Activated naive CD4-positive, alpha-beta T cell treated with anti-CD3 and anti-CD28 coated beads, Interleukin-2, amount 50 U/mL, for 24 hours (primary cell): ENCODE measurements around the gene NKX3-2.

Experiments
- H3K27ac Mint-ChIP-seq: one replicate; pipeline ENCODE4 v1.8.0; 2021; ENCODE audit warnings: mild to moderate bottlenecking, mixed read lengths
- H3K27me3 Mint-ChIP-seq: one replicate; pipeline ENCODE4 v1.8.0; 2021; ENCODE audit warnings: mixed read lengths
- H3K36me3 Mint-ChIP-seq: one replicate; pipeline ENCODE4 v1.8.0; 2021; ENCODE audit warnings: mixed read lengths
- H3K4me1 Mint-ChIP-seq: one replicate; pipeline ENCODE4 v1.8.0; 2021; ENCODE audit warnings: mixed read lengths
- H3K4me3 Mint-ChIP-seq: one replicate; pipeline ENCODE4 v1.8.0; 2021; ENCODE audit warnings: mild to moderate bottlenecking, mixed read lengths
- H3K9me3 Mint-ChIP-seq: one replicate; pipeline ENCODE4 v1.8.0; 2021; ENCODE audit warnings: mixed read lengths

NKX3-2 gene

DNA sequence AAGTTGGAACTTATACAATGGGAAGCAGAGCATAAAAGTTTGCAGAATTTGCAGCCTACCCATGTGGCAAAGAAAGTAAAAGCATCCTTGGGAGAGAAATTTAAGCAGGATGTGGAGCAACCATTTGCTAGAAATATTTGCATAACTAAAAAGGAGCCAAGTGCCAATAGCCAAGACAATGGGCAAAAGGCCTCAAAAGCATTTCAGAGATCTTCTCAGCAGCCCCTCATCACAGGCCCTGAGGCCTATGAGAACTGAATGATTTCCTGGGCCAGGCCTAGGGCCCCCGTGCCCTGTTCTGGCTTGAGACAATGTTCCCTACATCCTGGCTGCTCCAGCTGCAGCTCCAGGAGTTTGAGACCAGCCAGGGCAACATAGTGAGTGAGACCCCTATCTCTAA, 34.9 kb downstream of the NKX3-2 start:
- no peaks in the 10 kb centered on the region for H3K36me3 Mint-ChIP-seq
- H3K27ac Mint-ChIP-seq: no peak overlapping the region
- no peaks in the 10 kb centered on the region for H3K9me3 Mint-ChIP-seq
- H3K27me3 Mint-ChIP-seq: peaks cover 17% of the 10 kb centered on the region
- no peak overlapping the region for H3K4me3 Mint-ChIP-seq
- no peaks in the 10 kb centered on the region for H3K4me1 Mint-ChIP-seq

DNA sequence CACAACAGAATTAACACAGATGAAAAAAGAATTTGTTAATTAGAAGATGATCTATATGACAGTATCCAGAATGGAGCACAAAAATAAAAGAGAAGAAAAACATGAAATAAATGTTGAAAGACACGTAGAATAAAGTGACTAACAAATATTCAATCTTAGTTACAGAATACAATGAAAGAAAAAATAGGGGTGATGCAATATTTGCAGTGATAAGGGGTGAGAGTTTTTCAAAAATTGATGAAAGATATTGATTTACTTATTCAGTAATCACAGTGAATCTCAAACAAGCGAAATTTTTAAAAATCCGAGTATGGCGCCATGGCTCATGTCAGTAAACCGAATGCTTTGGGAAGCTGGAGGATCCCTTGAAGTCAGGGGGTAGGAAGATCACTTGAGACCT, 39.9 kb downstream of the NKX3-2 start:
- Mint-ChIP-seq H3K9me3 (no peaks in the 10 kb centered on the region), H3K27ac (no peak overlapping the region), H3K27me3 (peaks cover 8% of the 10 kb centered on the region), H3K36me3 (no peaks in the 10 kb centered on the region), H3K4me3 (no peak overlapping the region), H3K4me1 (no peaks in the 10 kb centered on the region)

DNA sequence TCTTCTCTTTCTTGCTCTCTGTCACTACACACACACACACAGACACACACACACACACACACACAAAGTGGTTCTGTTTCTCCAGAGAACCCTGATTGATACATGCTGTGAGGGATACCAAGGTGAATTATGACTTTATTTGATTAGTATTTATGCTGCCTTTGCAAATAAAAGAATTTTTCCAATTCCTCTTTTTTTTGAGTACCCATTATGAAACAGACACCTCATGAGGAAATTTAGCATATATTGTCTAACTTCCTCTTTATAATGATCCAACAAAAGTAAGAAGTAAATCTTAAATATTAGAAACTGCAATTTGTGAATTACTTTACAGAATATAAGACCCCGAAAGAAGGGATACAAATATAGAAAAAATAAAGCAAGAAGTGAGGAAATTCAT, 45.8 kb downstream of the NKX3-2 start:
- Mint-ChIP-seq H3K27ac (no peak overlapping the region), H3K9me3 (no peaks in the 10 kb centered on the region), H3K27me3 (peaks cover 28% of the 10 kb centered on the region), H3K4me1 (no peaks in the 10 kb centered on the region), H3K4me3 (no peak overlapping the region), H3K36me3 (no peaks in the 10 kb centered on the region)

DNA sequence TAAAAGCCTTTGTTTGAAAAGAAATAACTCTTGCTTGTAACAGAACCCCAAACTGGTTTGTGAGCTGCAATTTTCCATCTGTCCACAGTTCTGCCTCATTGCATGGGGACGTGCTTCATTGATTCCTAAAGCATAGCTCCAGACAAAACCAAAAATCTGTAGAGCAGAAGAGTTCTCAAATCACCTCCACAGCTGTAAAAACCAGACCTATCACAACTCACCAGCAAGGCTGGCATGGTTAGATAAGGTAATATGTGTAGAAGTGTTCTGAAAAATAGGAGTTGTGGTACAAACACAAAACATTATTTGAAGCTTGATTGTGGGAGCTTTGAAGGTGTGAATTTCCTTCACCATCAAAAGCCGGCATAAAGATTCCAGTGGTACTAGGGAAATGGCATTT, 47.7 kb downstream of the NKX3-2 start:
- H3K36me3 Mint-ChIP-seq: no peaks in the 10 kb centered on the region
- no peaks in the 10 kb centered on the region for H3K4me1 Mint-ChIP-seq
- no peak overlapping the region for H3K4me3 Mint-ChIP-seq
- H3K27me3 Mint-ChIP-seq: peaks cover 31% of the 10 kb centered on the region
- H3K27ac Mint-ChIP-seq: no peak overlapping the region
- no peaks in the 10 kb centered on the region for H3K9me3 Mint-ChIP-seq

DNA sequence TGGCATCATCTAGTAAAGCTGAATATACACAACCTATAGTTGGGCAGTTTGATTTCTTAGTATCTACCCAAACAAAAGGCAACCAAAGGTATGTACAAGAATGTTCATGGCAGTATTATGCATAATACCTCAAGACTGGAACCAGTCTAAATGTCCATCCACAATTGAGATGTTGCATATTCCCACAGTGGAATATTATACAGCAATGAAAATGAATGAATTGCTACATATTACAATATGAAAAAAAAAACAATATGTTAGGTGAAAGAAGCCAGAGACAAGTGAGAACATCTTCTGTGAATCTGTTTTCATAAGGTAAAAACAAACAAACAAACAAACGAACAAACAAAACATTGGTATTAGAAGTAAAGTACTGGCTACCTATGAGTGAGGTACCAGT, 48.6 kb downstream of the NKX3-2 start:
- Mint-ChIP-seq H3K4me3 (no peak overlapping the region), H3K36me3 (no peaks in the 10 kb centered on the region), H3K4me1 (no peaks in the 10 kb centered on the region), H3K9me3 (no peaks in the 10 kb centered on the region), H3K27ac (no peak overlapping the region), H3K27me3 (peaks cover 30% of the 10 kb centered on the region)

DNA sequence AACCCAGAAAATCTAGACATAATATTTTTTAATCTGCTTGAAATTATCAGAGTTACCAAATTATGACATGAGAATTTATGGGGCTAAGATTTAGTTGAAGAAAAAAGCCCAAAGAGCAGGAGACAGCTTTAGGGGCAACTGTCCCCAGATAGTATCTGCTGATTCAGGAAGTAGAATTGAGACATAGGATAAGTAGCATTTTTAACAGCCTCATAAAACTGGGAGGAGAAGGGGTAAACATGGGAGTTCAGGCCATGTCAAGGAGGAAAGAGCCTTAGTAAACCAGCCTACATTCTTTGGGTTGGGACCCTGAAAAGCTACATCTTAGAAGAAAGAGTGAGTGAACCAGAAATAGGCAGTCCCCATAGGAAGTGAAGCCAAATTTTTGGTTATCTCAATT, 50.5 kb downstream of the NKX3-2 start:
- no peak overlapping the region for H3K4me3 Mint-ChIP-seq
- H3K27ac Mint-ChIP-seq: no peak overlapping the region
- no peaks in the 10 kb centered on the region for H3K4me1 Mint-ChIP-seq
- no peaks in the 10 kb centered on the region for H3K36me3 Mint-ChIP-seq
- H3K27me3 Mint-ChIP-seq: peaks cover 34% of the 10 kb centered on the region
- H3K9me3 Mint-ChIP-seq: no peaks in the 10 kb centered on the region

DNA sequence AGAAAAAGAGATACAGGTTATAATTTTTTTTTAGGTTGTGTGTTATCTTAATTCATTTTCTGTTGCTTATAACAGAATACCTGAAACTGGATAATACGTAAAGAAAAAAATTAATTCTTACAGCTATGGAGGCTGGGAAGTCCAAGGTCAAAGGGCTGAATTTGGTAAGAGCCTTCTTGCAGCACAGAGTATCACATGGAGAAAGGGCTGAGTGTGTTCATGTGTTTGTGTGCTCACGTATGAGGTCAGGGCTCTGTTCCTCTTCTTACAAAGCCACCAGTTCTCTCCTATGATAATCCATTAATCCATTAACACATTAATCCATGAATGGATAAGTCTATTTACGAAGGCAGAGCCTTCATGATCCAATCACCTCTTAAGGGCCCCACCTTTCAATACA, 51.6 kb downstream of the NKX3-2 start:
- Mint-ChIP-seq H3K4me1 (no peaks in the 10 kb centered on the region), H3K27ac (no peak overlapping the region), H3K4me3 (no peak overlapping the region), H3K27me3 (peaks cover 35% of the 10 kb centered on the region), H3K9me3 (no peaks in the 10 kb centered on the region), H3K36me3 (no peaks in the 10 kb centered on the region)
